ENCODE results near the gene DMD.

Gene DMD

DNA sequence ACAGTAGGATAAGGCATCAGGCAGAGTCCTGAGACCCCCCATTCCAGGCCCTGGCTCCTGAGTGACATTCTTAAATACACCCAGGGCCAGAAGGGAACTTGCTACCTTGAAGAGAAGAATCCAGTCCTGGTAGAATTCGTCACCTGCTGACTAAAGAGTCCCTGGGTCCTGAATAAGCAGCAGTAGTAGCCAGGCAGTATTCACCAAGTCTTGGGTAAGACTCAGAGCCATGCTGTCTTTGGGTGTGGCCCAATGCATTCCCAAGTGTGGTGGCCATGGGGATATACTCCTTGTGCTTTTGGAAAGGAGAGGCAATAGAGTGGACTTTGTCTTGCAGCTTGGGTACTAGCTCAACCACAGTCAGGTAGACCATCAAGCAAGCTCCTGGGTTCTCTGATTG lies 359.1 kb downstream of the DMD start:
- H3K4me3 ChIP-seq (ENCODE audit: low read depth, low read length) = no peak overlapping the region
- no peak for DNase-seq (ENCODE audit: low read depth)
- TF ChIP-seq, protein P1, sequence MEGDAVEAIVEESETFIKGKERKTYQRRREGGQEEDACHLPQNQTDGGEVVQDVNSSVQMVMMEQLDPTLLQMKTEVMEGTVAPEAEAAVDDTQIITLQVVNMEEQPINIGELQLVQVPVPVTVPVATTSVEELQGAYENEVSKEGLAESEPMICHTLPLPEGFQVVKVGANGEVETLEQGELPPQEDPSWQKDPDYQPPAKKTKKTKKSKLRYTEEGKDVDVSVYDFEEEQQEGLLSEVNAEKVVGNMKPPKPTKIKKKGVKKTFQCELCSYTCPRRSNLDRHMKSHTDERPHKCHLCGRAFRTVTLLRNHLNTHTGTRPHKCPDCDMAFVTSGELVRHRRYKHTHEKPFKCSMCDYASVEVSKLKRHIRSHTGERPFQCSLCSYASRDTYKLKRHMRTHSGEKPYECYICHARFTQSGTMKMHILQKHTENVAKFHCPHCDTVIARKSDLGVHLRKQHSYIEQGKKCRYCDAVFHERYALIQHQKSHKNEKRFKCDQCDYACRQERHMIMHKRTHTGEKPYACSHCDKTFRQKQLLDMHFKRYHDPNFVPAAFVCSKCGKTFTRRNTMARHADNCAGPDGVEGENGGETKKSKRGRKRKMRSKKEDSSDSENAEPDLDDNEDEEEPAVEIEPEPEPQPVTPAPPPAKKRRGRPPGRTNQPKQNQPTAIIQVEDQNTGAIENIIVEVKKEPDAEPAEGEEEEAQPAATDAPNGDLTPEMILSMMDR (IDR thresholded peaks at IDR 0.05; ENCODE audit: insufficient read depth, low read depth, low read length, missing control alignments) = no peak

DNA sequence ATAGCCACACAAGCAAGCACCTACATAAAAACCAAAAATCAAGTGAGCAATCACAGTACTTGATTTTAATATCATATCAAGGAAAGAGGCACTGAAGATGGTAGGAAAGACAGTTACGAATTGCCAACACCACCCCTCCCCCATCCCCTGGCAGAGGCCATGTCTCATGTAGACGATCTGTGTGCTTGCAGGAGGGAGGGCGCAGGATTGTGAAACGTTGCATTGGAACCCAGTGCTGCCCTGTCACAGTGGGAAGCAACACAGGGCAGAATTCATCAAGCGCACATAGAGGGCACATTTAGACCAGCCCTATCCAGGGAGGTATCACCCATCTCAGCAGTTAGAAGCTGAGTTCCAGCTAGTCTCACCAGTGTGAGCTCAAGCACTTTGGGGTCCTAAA lies 359.8 kb downstream of the DMD start:
- TF ChIP-seq, protein P1 (IDR thresholded peaks at IDR 0.05; ENCODE audit: insufficient read depth, low read depth, low read length, missing control alignments) = no peak
- H3K4me3 ChIP-seq (ENCODE audit: low read depth, low read length) = no peak overlapping the region
- no peak for DNase-seq (ENCODE audit: low read depth)

DNA sequence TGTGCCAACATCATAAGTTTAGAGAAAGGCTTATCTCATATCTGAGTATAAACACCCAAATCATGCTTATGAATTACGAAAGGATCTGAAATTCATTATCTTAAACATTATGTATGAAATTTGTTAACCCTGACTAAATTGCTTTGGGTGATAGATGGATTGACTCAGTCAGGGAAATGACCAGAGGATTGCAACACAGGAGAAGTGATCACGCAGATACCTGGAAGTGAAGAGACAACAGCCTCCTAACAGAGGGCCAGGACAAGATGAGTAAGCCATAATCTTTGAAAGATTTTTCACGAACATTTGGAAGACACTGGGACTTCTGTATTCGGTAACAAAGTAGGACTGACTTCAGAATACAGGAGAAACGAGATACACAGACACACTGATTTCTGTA lies 363.4 kb downstream of the DMD start:
- DNase-seq (ENCODE audit: low read depth) = no peak
- no peak overlapping the region for H3K4me3 ChIP-seq (ENCODE audit: low read depth, low read length)
- TF ChIP-seq, protein P1 (IDR thresholded peaks at IDR 0.05; ENCODE audit: insufficient read depth, low read depth, low read length, missing control alignments) = no peak

DNA sequence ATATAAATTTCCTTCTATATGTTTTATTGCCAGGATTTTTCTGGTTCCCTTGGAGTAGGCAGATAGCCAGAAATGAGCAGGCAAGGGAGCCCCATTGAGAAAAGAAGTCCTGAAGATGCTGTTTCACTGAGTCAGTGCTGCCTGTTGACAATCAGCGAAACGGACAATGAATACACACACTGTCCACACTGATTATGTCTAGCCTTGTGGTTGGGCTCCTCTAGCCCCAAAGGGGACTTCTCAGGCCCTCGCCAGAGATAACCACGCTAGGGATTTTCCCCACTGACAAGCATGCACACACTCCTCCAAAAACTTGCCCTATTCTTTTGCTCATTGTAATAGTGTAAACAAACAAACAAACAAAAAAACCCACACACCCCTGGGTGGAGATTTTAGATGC lies 369.3 kb downstream of the DMD start:
- TF ChIP-seq, protein P1 (IDR thresholded peaks at IDR 0.05; ENCODE audit: insufficient read depth, low read depth, low read length, missing control alignments) = no peak
- DNase-seq (ENCODE audit: low read depth) = no peak
- H3K4me3 ChIP-seq (ENCODE audit: low read depth, low read length) = no peak overlapping the region

DNA sequence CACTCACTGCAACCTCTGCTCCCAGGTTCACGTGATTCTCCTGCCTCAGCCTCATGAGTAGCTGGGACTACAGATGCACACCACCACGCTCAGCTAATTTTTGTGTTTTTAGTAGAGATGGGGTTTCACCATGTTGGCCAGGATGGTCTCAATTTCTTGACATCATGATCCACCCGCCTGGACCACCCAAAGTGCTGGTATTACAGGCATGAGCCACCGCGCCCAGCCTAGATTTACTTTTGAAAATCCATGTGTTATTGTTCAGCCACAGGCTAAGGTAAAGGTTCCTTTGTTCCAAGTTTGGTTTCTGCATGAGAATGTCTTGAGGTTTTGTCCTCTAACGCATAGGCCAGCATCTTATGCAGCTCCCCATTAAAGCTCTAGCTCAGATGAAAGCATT lies 371.6 kb downstream of the DMD start:
- no peak overlapping the region for H3K4me3 ChIP-seq (ENCODE audit: low read depth, low read length)
- DNase-seq (ENCODE audit: low read depth) = no peak
- TF ChIP-seq, protein P1 (IDR thresholded peaks at IDR 0.05; ENCODE audit: insufficient read depth, low read depth, low read length, missing control alignments) = no peak

DNA sequence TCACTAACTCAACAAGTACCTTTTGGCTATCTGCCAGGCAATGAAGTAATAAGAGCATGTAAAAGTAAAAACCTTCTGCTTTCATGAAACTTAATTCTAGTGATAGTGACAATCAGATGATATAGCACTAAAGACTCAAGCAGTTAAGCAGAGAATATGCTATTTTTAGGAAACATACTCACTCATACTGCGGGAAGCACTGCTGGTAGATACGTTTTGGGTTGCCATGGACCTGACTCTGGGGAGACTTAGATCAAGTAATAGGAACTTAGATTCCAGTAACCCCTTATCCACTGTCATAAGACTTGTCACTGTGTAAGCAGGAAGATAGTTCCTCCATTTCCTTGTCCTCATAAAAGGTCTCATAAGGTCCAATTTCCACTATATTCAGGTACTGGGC lies 386.3 kb downstream of the DMD start:
- TF ChIP-seq, protein P1 (IDR thresholded peaks at IDR 0.05; ENCODE audit: insufficient read depth, low read depth, low read length, missing control alignments) = no peak
- no peak for DNase-seq (ENCODE audit: low read depth)
- H3K4me3 ChIP-seq (ENCODE audit: low read depth, low read length) = no peak overlapping the region

DNA sequence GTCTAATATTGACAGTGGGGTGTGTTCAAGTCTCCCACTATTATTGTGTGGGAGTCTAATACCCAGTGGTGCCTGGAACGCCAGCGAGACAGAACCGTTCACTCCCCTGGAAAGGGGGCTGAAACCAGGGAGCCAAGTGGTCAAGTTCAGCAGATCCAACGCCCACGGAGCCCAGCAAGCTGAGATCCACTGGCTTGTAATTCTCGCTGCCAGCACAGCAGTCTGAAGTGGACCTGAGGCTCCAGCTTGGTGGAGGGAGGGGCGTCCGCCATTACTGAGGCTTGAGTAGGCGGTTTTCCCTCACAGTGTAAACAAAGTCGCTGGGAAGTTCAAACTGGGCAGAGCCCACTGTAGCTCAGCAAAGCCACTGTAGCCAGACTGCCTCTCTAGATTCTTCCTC lies 407.3 kb downstream of the DMD start:
- no peak for DNase-seq (ENCODE audit: low read depth)
- no peak overlapping the region for H3K4me3 ChIP-seq (ENCODE audit: low read depth, low read length)
- TF ChIP-seq, protein P1 (IDR thresholded peaks at IDR 0.05; ENCODE audit: insufficient read depth, low read depth, low read length, missing control alignments) = no peak
